Duodenal mucosa (tissue), 2 donors: ENCODE results near the gene DOK4.

Experiments used
- H3K27ac ChIP-seq: one replicate; pipeline ENCODE4 v1.7.0; 2013; ENCODE audit warnings: low read depth, low read length
- H3K27me3 ChIP-seq, 2 donors: one replicate each; pipeline ENCODE4 v1.7.0; 2013; ENCODE audit warnings: low read length in 2 of 2, control low read depth in 1 of 2; ENCODE audit not compliant: insufficient read depth in 2 of 2, control insufficient read depth in 1 of 2
- H3K36me3 ChIP-seq, 2 donors: one replicate each; pipeline ENCODE4 v1.7.0; 2013; ENCODE audit warnings: low read length in 2 of 2, control low read depth in 1 of 2; ENCODE audit not compliant: insufficient read depth in 2 of 2, control insufficient read depth in 1 of 2
- H3K4me1 ChIP-seq, 2 donors: one replicate each; pipeline ENCODE4 v1.7.0; 2013; ENCODE audit warnings: low read length in 2 of 2, control low read depth in 1 of 2; ENCODE audit not compliant: insufficient read depth in 2 of 2, control insufficient read depth in 1 of 2
- H3K4me3 ChIP-seq, 2 donors: one replicate each; pipeline ENCODE4 v1.7.0; 2013; ENCODE audit warnings: low read length in 2 of 2, low read depth in 1 of 2
- H3K9ac ChIP-seq, 2 donors: one replicate each; pipeline ENCODE4 v1.7.0; 2013; ENCODE audit warnings: low read length in 2 of 2, low read depth in 1 of 2
- H3K9me3 ChIP-seq, 2 donors: one replicate each; pipeline ENCODE4 v1.7.0; 2013; ENCODE audit warnings: low read length in 2 of 2, control low read depth in 1 of 2; ENCODE audit not compliant: control insufficient read depth in 1 of 2

Gene DOK4

GRCh38 chr16:57530522-57531252 lies 44.4 kb upstream of the DOK4 start:
- H3K9me3 ChIP-seq, result no peaks in the 10 kb centered on the region
- H3K4me1 ChIP-seq, result peaks cover 45 to 72% of the 10 kb centered on the region in 2 donors
- peaks cover 0 to 5% of the 10 kb centered on the region in 2 donors for H3K36me3 ChIP-seq
- H3K4me3 ChIP-seq, result peak overlapping the region; percentile 38 to 52
- H3K27ac ChIP-seq, result no peak overlapping the region
- H3K9ac ChIP-seq, result peak overlapping the region; percentile 50 to 55
- H3K27me3 ChIP-seq, result no peaks in the 10 kb centered on the region

GRCh38 chr16:57530104-57530521 lies 43.8 kb upstream of the DOK4 start:
- no peaks in the 10 kb centered on the region for H3K27me3 ChIP-seq
- H3K4me3 ChIP-seq, result peak overlapping the region; percentile 38 to 52
- peaks cover 0 to 5% of the 10 kb centered on the region in 2 donors for H3K36me3 ChIP-seq
- peaks cover 43 to 67% of the 10 kb centered on the region in 2 donors for H3K4me1 ChIP-seq
- H3K27ac ChIP-seq, result no peak overlapping the region
- no peaks in the 10 kb centered on the region for H3K9me3 ChIP-seq
- H3K9ac ChIP-seq, result peak overlapping the region; percentile 50 to 55

DNA sequence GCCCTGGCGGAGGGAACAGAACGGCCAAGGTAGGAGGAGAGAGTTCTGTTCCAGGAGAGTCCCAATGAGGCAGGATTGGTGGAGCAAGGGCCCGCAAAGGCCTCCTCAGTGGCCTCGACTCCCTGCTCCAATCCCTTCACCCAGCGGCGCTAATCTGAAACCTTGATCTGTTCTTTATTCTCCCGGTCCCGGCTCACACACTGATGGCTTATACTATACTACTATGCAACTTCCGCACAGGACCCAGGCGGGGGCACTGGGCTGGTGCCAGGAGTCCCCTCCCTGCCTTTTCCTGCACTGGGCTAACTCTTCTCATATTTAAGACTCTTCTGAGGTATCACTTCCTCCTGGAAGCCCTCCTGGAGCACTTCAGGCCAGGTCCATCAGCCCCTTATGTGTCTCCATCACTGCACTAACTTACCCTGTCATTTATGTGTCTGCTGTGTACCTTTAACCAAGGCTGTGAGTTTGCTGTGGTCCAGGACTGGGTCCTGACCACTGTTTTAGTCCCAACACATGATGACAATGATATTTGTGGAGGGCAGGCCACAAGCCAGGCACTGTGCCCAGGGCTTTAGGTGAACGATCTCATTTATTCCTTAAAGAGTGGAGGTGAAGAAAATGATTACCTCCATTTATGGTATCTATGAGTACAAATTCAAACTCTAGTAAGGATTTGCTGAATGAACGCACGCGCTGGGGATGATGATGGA lies 43.3 kb upstream of the DOK4 start:
- Histone ChIP-seq H3K9ac (peak overlapping the region in 1 of 2 donors; percentile 30), H3K27ac (no peak overlapping the region), H3K4me3 (peak overlapping the region; percentile 38 to 52), H3K36me3 (peaks cover 0 to 5% of the 10 kb centered on the region in 2 donors), H3K4me1 (peaks cover 42 to 64% of the 10 kb centered on the region in 2 donors), H3K27me3 (no peaks in the 10 kb centered on the region), H3K9me3 (no peaks in the 10 kb centered on the region)

GRCh38 chr16:57528499-57529390 lies 42.5 kb upstream of the DOK4 start:
- Histone ChIP-seq H3K9me3 (no peaks in the 10 kb centered on the region), H3K4me3 (peak overlapping the region; percentile 52 to 53), H3K4me1 (peaks cover 40 to 57% of the 10 kb centered on the region in 2 donors), H3K36me3 (peaks cover 0 to 5% of the 10 kb centered on the region in 2 donors), H3K27me3 (no peaks in the 10 kb centered on the region), H3K27ac (no peak overlapping the region), H3K9ac (peak overlapping the region in 1 of 2 donors; percentile 30)

DNA sequence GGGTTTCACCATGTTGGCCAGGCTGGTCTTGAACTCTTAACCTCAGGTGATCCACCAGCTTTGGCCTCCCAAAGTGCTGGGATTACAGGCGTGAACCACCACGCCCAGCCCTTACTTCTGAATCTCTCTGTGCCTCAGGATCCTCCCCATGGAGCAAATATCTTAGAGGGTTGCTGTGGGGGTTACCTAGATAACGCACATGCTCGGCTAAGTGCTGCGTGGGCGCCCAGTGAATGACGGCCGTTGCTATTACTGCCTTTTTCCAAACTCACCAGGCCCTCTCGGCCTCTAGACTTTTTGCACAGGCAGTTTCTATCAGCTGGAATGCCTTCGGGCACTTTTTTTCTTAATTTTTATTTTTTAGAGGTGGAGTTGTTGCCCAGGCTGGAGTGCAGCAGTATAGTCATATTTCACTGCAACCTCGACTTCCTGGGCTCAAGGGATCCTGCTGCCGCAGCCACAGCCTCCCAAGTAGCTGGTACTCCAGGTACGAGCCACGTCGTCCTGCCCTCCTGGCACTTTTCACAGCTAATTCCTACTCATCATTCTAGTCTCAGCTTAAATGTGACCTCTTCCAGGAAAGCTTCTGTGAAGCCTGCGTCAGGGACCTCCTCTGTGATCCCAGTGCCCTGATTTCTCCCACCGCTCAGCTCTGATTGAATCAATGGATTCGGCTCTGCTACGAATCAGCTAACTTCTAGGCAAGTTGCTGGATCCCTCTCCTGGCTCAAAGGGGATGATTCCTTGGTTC lies 41.5 kb upstream of the DOK4 start:
- peaks cover 0 to 5% of the 10 kb centered on the region in 2 donors for H3K36me3 ChIP-seq
- H3K4me1 ChIP-seq, result peaks cover 36 to 49% of the 10 kb centered on the region in 2 donors
- H3K9me3 ChIP-seq, result no peaks in the 10 kb centered on the region
- no peak overlapping the region for H3K9ac ChIP-seq
- no peak overlapping the region for H3K27ac ChIP-seq
- H3K27me3 ChIP-seq, result no peaks in the 10 kb centered on the region
- no peak overlapping the region for H3K4me3 ChIP-seq

DNA sequence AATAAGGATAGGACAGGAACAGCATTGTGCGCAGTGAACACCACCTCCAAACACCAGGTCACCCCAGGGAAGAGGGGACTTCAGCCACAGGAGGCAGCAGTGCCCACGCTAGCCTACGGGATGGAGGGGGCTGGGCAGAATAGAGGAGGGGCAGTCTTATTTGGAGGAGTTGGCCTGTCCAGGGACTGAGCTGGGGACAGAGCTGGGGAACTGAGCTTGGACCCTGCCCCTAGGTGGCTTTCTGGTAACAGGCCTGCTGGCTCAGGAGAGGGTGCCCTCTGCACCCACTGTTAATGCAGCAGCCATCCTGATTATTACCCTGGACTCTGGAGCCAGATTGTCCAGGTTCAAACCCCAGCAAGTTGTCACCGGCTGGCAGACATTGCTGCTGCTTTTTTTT lies 40.7 kb upstream of the DOK4 start:
- Histone ChIP-seq H3K27me3 (no peaks in the 10 kb centered on the region), H3K4me3 (no peak overlapping the region), H3K9ac (no peak overlapping the region), H3K9me3 (no peaks in the 10 kb centered on the region), H3K27ac (no peak overlapping the region), H3K36me3 (peaks cover 0 to 5% of the 10 kb centered on the region in 2 donors), H3K4me1 (peaks cover 40 to 42% of the 10 kb centered on the region in 2 donors)

GRCh38 chr16:57526498-57526897 lies 40.2 kb upstream of the DOK4 start:
- Histone ChIP-seq H3K9ac (no peak overlapping the region), H3K27ac (no peak overlapping the region), H3K36me3 (no peaks in the 10 kb centered on the region), H3K4me3 (no peak overlapping the region), H3K27me3 (no peaks in the 10 kb centered on the region), H3K9me3 (no peaks in the 10 kb centered on the region), H3K4me1 (peaks cover 36 to 39% of the 10 kb centered on the region in 2 donors)

- Histone ChIP-seq H3K27ac (no peak overlapping the region), H3K36me3 (no peaks in the 10 kb centered on the region), H3K9me3 (no peaks in the 10 kb centered on the region), H3K4me3 (no peak overlapping the region), H3K9ac (no peak overlapping the region), H3K4me1 (peaks cover 29 to 32% of the 10 kb centered on the region in 2 donors), H3K27me3 (no peaks in the 10 kb centered on the region)
These were observed 39.5 kb upstream of the DOK4 start for GRCh38 chr16:57525761-57526160.

GRCh38 chr16:57522960-57523359 lies 36.7 kb upstream of the DOK4 start:
- H3K4me3 ChIP-seq, result no peak overlapping the region
- no peak overlapping the region for H3K27ac ChIP-seq
- no peak overlapping the region for H3K9ac ChIP-seq
- H3K27me3 ChIP-seq, result no peaks in the 10 kb centered on the region
- peaks cover 13 to 23% of the 10 kb centered on the region in 2 donors for H3K4me1 ChIP-seq
- no peaks in the 10 kb centered on the region for H3K9me3 ChIP-seq
- no peaks in the 10 kb centered on the region for H3K36me3 ChIP-seq
